ENCODE data around the gene FBXW7. TPM values are rescaled to one million over a fixed set of nuclear protein-coding genes. Genes with fewer than 3 reads are reported as not detected.

The FBXW7 gene
- total RNA-seq, 1 experiment from 2014 or later: 23.0 TPM

DNA sequence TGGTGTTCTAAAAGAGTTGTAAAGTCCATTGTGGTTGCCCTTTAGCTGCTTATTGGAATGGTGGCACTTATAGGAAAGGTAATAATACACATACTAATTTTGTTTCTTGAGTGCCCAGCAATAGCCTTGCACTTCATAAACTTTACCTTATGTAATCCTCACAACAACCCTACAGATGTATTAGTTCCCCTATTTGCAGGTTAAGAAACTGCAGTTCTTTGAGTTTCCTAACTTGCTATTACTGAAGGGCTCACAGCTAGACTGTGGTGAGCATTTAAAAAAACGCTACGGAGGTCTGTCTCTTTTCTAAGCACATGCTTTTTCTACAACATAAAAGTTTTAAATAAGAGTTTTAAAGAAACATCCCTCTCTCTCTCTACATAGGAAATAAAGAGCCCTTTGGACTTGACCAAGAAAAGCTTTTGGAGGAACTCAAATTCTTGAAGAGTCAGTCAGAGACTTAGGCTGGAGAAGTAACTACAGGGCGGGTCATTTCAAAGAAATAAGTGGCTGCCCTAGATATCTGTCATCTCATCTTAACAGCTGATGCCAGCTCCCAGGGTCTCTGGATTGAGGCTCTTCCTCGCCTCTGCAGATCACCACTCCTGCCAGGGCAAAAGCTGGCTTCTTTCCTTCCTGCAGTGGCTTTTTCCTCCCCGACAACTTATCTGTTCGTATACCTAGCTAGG lies 42.0 kb upstream of the FBXW7 start:
- Histone ChIP-seq H3K4me2 (ENCODE audit: low read length) (no peak overlapping the region), H3K4me1 (ENCODE audit: control insufficient read depth in 1 of 2, insufficient read depth in 2 of 2, low read length in 2 of 2) (no peaks in the 10 kb centered on the region), H3K36me3 (ENCODE audit: control insufficient read depth in 1 of 2, insufficient read depth in 2 of 2, low read length in 2 of 2) (no peaks in the 10 kb centered on the region), H3K9ac (ENCODE audit: low read length) (no peak overlapping the region), H2AFZ (ENCODE audit: low read depth, low read length, poor library complexity, severe bottlenecking) (no peak overlapping the region), H3K27ac (ENCODE audit: low read depth, low read length) (no peak overlapping the region), H4K20me1 (ENCODE audit: insufficient read depth) (no peaks in the 10 kb centered on the region), H3K4me3 (replicated peaks in 1 of 2; ENCODE audit: low read depth in 1 of 2, low read length in 2 of 2) (no peak overlapping the region), H3K27me3 (ENCODE audit: insufficient read depth, low read length) (no peaks in the 10 kb centered on the region), H3K9me3 (ENCODE audit: control insufficient read depth in 1 of 2, insufficient read depth in 1 of 2, low read depth in 1 of 2, low read length in 2 of 2) (no peaks in the 10 kb centered on the region), H3K9me2 (ENCODE audit: insufficient read depth) (no peaks in the 10 kb centered on the region), H3K79me2 (ENCODE audit: insufficient read depth, low read length) (no peaks in the 10 kb centered on the region)
- ChIA-PET CTCF (no interaction called here), POLR2A (interaction anchor here (1.1 kb wide), 1 partner anchor 10 kb away, joined by 4 read pairs; no protein-coding TSS in a partner anchor), RAD21 (ENCODE audit: low non-redundant PET in 1 of 2, low total read pairs in 2 of 2, uncharacterized antibody in 2 of 2, unreplicated experiment in 2 of 2) (no interaction called here)
- TF ChIP-seq, protein P1, sequence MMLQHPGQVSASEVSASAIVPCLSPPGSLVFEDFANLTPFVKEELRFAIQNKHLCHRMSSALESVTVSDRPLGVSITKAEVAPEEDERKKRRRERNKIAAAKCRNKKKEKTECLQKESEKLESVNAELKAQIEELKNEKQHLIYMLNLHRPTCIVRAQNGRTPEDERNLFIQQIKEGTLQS (IDR thresholded peaks at IDR 0.05): no peak
- TF ChIP-seq RAD21 (IDR thresholded peaks at IDR 0.05; ENCODE audit: low read depth) (no peak), SIN3A (IDR thresholded peaks at IDR 0.05; ENCODE audit: low read depth) (no peak), EZH2phosphoT487 (IDR thresholded peaks at IDR 0.05; ENCODE audit: borderline replicate concordance) (no peak), JUND (IDR thresholded peaks at IDR 0.05) (no peak), POLR2AphosphoS5 (IDR thresholded peaks at IDR 0.05; ENCODE audit: low read depth, low read length) (no peak), CEBPB (IDR thresholded peaks at IDR 0.05; ENCODE audit: low read depth) (no peak), ZFX (IDR thresholded peaks at IDR 0.05) (no peak), CBX3 (IDR thresholded peaks at IDR 0.05; ENCODE audit: low read depth) (no peak)
- no peak for DNase-seq (ENCODE audit: low read depth, low spot score)
- intact Hi-C loops (cut with micrococcal nuclease): no loop called here
- no peak for ATAC-seq
- BruUV-seq (replicated peaks): no TSS peak

GRCh38 chr4:152575533-152575932 lies 39.6 kb upstream of the FBXW7 start:
- H3K27me3 ChIP-seq (ENCODE audit: insufficient read depth, low read length): no peaks in the 10 kb centered on the region
- no peaks in the 10 kb centered on the region for H3K4me1 ChIP-seq (ENCODE audit: control insufficient read depth in 1 of 2, insufficient read depth in 2 of 2, low read length in 2 of 2)
- no TSS peak for BruUV-seq (replicated peaks)
- no peak for ATAC-seq
- no peaks in the 10 kb centered on the region for H4K20me1 ChIP-seq (ENCODE audit: insufficient read depth)
- intact Hi-C loops (cut with micrococcal nuclease): no loop called here
- H3K9ac ChIP-seq (ENCODE audit: low read length): no peak overlapping the region
- TF ChIP-seq SRF (IDR thresholded peaks at IDR 0.05; ENCODE audit: low read depth) (no peak), CBX3 (IDR thresholded peaks at IDR 0.05; ENCODE audit: low read depth) (no peak), SIN3A (IDR thresholded peaks at IDR 0.05; ENCODE audit: low read depth) (no peak)
- ChIA-PET RAD21 (ENCODE audit: low non-redundant PET in 1 of 2, low total read pairs in 2 of 2, uncharacterized antibody in 2 of 2, unreplicated experiment in 2 of 2) (no interaction called here), CTCF (no interaction called here), POLR2A (no interaction called here)
- DNase-seq (ENCODE audit: low read depth, low spot score): no peak
- no peak overlapping the region for H3K27ac ChIP-seq (ENCODE audit: low read depth, low read length)
- no peaks in the 10 kb centered on the region for H3K79me2 ChIP-seq (ENCODE audit: insufficient read depth, low read length)
- no peak overlapping the region for H3K4me3 ChIP-seq (replicated peaks in 1 of 2; ENCODE audit: low read depth in 1 of 2, low read length in 2 of 2)
- H3K36me3 ChIP-seq (ENCODE audit: control insufficient read depth in 1 of 2, insufficient read depth in 2 of 2, low read length in 2 of 2): no peaks in the 10 kb centered on the region
- H3K9me3 ChIP-seq (ENCODE audit: control insufficient read depth in 1 of 2, insufficient read depth in 1 of 2, low read depth in 1 of 2, low read length in 2 of 2): no peaks in the 10 kb centered on the region
- H3K4me2 ChIP-seq (ENCODE audit: low read length): no peak overlapping the region
- H3K9me2 ChIP-seq (ENCODE audit: insufficient read depth): no peaks in the 10 kb centered on the region
- H2AFZ ChIP-seq (ENCODE audit: low read depth, low read length, poor library complexity, severe bottlenecking): no peak overlapping the region

Data from HCT116 (cell line).